Stimulated activated CD8-positive, alpha-beta memory T cell treated with anti-CD3 and anti-CD28 coated beads, Interleukin-15, amount 100 ng/mL, for 1 hour (primary cell): Measurements from ENCODE around the gene SRI.
"Not testable (repeated sequence)": the region's sequence is repeated elsewhere in the genome, so short reads cannot be mapped to it uniquely, and the experiment has no call there.

ENCODE experiments used
- DNase-seq: peaks from one replicate; pipeline ENCODE4 v3.0.0-alpha.2; 2020; ENCODE audit warnings: low read depth

SRI gene

GRCh38 chr7:88219781-88220747, at the start of gene SRI:
Gene SRI (minus strand): TSS chr7:88220038. CDS start chr7:88220026, 12 bp downstream.
- peak; percentile 77 for DNase-seq

GRCh38 chr7:88269586-88269985, 49.7 kb upstream of the SRI start:
- no peak for DNase-seq

GRCh38 chr7:88268858-88269257, 49.0 kb upstream of the SRI start:
- no peak for DNase-seq

- DNase-seq: no peak
These were observed 48.2 kb upstream of the SRI start for GRCh38 chr7:88268051-88268450.

GRCh38 chr7:88267421-88267820, 47.6 kb upstream of the SRI start:
- no peak for DNase-seq

GRCh38 chr7:88264987-88265386, 45.1 kb upstream of the SRI start:
- DNase-seq: not testable (repeated sequence)

- no peak for DNase-seq
These were observed 42.7 kb upstream of the SRI start for GRCh38 chr7:88262562-88262961.

- no peak for DNase-seq
These were observed 40.9 kb upstream of the SRI start for GRCh38 chr7:88260719-88261118.

- DNase-seq: no peak
These were observed 40.0 kb upstream of the SRI start for GRCh38 chr7:88259656-88260380.

- DNase-seq: not testable (repeated sequence)
These were observed 38.5 kb upstream of the SRI start for GRCh38 chr7:88258296-88258695.

- DNase-seq: no peak
These were observed 37.1 kb upstream of the SRI start for GRCh38 chr7:88256906-88257305.

GRCh38 chr7:88254721-88255424, 35.0 kb upstream of the SRI start:
- DNase-seq: no peak

- DNase-seq: no peak
These were observed 33.8 kb upstream of the SRI start for GRCh38 chr7:88253640-88254039.

GRCh38 chr7:88244258-88244657, 24.4 kb upstream of the SRI start:
- DNase-seq: no peak

GRCh38 chr7:88243345-88243909, 23.6 kb upstream of the SRI start:
- DNase-seq: no peak

GRCh38 chr7:88239852-88240251, 20.0 kb upstream of the SRI start:
- no peak for DNase-seq

- DNase-seq: no peak
These were observed 14.0 kb upstream of the SRI start for GRCh38 chr7:88233828-88234227.

- DNase-seq: no peak
These were observed 10.8 kb upstream of the SRI start for GRCh38 chr7:88230646-88231045.

- no peak for DNase-seq
These were observed 9.6 kb upstream of the SRI start for GRCh38 chr7:88229302-88229995.

GRCh38 chr7:88226886-88227516, 7.2 kb upstream of the SRI start:
- DNase-seq: no peak

- DNase-seq: no peak
These were observed 6.4 kb upstream of the SRI start for GRCh38 chr7:88226201-88226600.
